Measurements from ENCODE around the gene RTEL1. TPM values are rescaled to one million over a fixed set of nuclear protein-coding genes. Genes with fewer than 3 reads are reported as not detected.

Gene RTEL1
- total and polyA plus RNA-seq, 2 experiments from 2014 or later = 14.0 to 18.2 TPM

DNA sequence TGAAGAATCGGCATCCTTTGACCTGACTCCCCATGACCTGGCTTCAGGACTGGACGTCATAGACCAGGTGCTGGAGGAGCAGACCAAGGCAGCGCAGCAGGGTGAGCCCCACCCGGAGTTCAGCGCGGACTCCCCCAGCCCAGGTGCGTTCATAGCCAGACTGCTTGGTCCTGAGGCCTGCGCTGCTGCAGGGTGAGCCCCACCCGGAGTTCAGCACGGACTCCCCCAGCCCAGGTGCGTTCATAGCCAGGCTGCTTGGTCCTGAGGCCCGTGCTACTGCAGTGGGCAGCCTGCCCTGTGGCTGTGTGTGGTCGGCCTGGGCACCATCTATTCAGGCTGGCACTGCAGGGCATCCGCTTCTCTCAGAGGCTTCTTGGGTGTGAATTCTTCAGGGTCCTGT, 15.8 kb downstream of the RTEL1 start:
- TF ChIP-seq EZH2 (IDR thresholded peaks at IDR 0.05; ENCODE audit: borderline replicate concordance) = no peak
- TF ChIP-seq, protein P1, sequence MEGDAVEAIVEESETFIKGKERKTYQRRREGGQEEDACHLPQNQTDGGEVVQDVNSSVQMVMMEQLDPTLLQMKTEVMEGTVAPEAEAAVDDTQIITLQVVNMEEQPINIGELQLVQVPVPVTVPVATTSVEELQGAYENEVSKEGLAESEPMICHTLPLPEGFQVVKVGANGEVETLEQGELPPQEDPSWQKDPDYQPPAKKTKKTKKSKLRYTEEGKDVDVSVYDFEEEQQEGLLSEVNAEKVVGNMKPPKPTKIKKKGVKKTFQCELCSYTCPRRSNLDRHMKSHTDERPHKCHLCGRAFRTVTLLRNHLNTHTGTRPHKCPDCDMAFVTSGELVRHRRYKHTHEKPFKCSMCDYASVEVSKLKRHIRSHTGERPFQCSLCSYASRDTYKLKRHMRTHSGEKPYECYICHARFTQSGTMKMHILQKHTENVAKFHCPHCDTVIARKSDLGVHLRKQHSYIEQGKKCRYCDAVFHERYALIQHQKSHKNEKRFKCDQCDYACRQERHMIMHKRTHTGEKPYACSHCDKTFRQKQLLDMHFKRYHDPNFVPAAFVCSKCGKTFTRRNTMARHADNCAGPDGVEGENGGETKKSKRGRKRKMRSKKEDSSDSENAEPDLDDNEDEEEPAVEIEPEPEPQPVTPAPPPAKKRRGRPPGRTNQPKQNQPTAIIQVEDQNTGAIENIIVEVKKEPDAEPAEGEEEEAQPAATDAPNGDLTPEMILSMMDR (IDR thresholded peaks at IDR 0.05; ENCODE audit: poor library complexity) = no peak
- TF ChIP-seq EZH2phosphoT487 (IDR thresholded peaks at IDR 0.05; ENCODE audit: low read depth, severe bottlenecking, unreplicated experiment) = no peak
- no peaks in the 10 kb centered on the region for H3K79me2 ChIP-seq
- no peaks in the 10 kb centered on the region for H3K27me3 ChIP-seq
- H3K4me3 ChIP-seq = no peak overlapping the region
- H3K27ac ChIP-seq = no peak overlapping the region
- no peaks in the 10 kb centered on the region for H4K20me1 ChIP-seq (ENCODE audit: insufficient read depth, poor library complexity, severe bottlenecking)
- no peaks in the 10 kb centered on the region for H3K4me1 ChIP-seq (ENCODE audit: insufficient read depth)
- no peaks in the 10 kb centered on the region for H3K9me2 ChIP-seq (replicated peaks; ENCODE audit: insufficient read depth)
- no peak overlapping the region for H2AFZ ChIP-seq
- H3K4me2 ChIP-seq = no peak overlapping the region
- no peak for DNase-seq (ENCODE audit: low spot score)
- H3K9me3 ChIP-seq (ENCODE audit: low read depth) = no peaks in the 10 kb centered on the region
- H3K36me3 ChIP-seq (replicated peaks; ENCODE audit: insufficient read depth, low read depth) = no peaks in the 10 kb centered on the region
- WGBS (ENCODE audit: low lambda C conversion rate, missing lambda C conversion rate) = 94% methylated on average over 14 of the region's 14 CpGs

DNA sequence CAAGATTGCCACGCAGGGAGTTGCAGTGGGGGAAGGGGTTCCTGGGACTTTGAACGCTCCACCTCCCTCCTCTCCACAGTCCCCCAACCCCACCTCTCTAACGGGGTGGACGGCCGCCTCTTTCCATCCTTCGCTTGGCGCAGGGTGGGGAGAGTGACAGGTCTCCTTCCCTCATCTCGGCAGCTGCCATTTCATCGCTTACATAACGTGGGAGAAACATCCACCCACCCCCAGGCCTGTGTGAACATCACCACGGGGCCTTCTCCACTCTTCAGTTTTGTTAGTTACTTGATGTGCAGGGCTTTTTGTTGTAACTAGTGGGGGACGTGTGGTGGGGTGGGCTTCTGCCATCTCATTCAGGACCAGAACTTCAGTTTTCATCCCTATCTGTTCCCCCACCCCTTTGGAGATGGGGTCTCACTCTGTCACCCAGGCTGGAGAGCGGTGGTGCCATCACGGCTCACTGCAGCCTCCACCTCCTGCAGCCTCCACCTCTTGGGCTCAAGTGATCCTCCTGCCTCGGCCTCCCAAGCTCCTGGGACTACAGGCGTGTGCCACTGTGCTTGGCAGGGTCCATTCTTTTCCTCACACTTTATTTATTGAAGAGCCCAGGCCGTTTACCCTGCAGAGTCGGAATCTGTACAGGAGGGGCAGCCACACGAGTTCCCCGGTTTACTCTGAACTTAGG, 17.7 kb downstream of the RTEL1 start:
- no peaks in the 10 kb centered on the region for H4K20me1 ChIP-seq (ENCODE audit: insufficient read depth, poor library complexity, severe bottlenecking)
- no peak overlapping the region for H3K4me3 ChIP-seq
- H2AFZ ChIP-seq = no peak overlapping the region
- no peaks in the 10 kb centered on the region for H3K36me3 ChIP-seq (replicated peaks; ENCODE audit: insufficient read depth, low read depth)
- no peaks in the 10 kb centered on the region for H3K27me3 ChIP-seq
- no peaks in the 10 kb centered on the region for H3K79me2 ChIP-seq
- no peaks in the 10 kb centered on the region for H3K9me3 ChIP-seq (ENCODE audit: low read depth)
- no peak overlapping the region for H3K4me2 ChIP-seq
- TF ChIP-seq EZH2 (IDR thresholded peaks at IDR 0.05; ENCODE audit: borderline replicate concordance) (no peak), EZH2phosphoT487 (IDR thresholded peaks at IDR 0.05; ENCODE audit: low read depth, severe bottlenecking, unreplicated experiment) (no peak)
- TF ChIP-seq, protein P1 (IDR thresholded peaks at IDR 0.05; ENCODE audit: poor library complexity) = no peak
- no peak for DNase-seq (ENCODE audit: low spot score)
- 96% methylated on average over 20 of the region's 20 CpGs for WGBS (ENCODE audit: low lambda C conversion rate, missing lambda C conversion rate)
- no peaks in the 10 kb centered on the region for H3K9me2 ChIP-seq (replicated peaks; ENCODE audit: insufficient read depth)
- no peak overlapping the region for H3K27ac ChIP-seq
- no peaks in the 10 kb centered on the region for H3K4me1 ChIP-seq (ENCODE audit: insufficient read depth)

DNA sequence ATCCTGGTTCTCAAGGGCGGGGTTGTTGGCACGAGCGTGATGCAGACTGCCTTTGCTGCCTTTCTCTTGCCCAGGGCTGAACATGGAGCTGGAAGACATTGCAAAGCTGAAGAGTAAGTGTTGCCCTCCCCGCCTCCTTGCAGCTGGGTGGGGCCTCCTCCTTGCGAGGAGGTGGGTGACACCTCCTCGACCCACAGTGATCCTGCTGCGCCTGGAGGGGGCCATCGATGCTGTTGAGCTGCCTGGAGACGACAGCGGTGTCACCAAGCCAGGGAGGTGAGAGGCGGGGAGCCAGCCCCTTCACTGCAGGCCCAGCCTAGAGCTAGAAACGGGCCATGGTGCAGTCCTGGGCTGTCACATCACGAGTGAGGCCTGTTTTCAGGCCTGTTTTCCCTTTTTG, 20.0 kb downstream of the RTEL1 start:
- no peak overlapping the region for H2AFZ ChIP-seq
- no peaks in the 10 kb centered on the region for H4K20me1 ChIP-seq (ENCODE audit: insufficient read depth, poor library complexity, severe bottlenecking)
- TF ChIP-seq, protein P1 (IDR thresholded peaks at IDR 0.05; ENCODE audit: poor library complexity) = no peak
- TF ChIP-seq EZH2phosphoT487 (IDR thresholded peaks at IDR 0.05; ENCODE audit: low read depth, severe bottlenecking, unreplicated experiment) = no peak
- no peak for TF ChIP-seq EZH2 (IDR thresholded peaks at IDR 0.05; ENCODE audit: borderline replicate concordance)
- no peaks in the 10 kb centered on the region for H3K27me3 ChIP-seq
- no peaks in the 10 kb centered on the region for H3K9me2 ChIP-seq (replicated peaks; ENCODE audit: insufficient read depth)
- no peak overlapping the region for H3K27ac ChIP-seq
- H3K36me3 ChIP-seq (replicated peaks; ENCODE audit: insufficient read depth, low read depth) = no peaks in the 10 kb centered on the region
- H3K9me3 ChIP-seq (ENCODE audit: low read depth) = no peaks in the 10 kb centered on the region
- peaks cover 11% of the 10 kb centered on the region for H3K4me1 ChIP-seq (ENCODE audit: insufficient read depth)
- H3K4me2 ChIP-seq = no peak overlapping the region
- no peak for DNase-seq (ENCODE audit: low spot score)
- WGBS (ENCODE audit: low lambda C conversion rate, missing lambda C conversion rate) = 90% methylated on average over 13 of the region's 13 CpGs
- no peak overlapping the region for H3K4me3 ChIP-seq
- no peaks in the 10 kb centered on the region for H3K79me2 ChIP-seq
